Loucy (cell line): Measurements from ENCODE around the gene AFF1.

ENCODE experiments used
- CTCF ChIP-seq: fragments of 200-600 bp; sonication (generic); conservative IDR thresholded peaks from 2 replicates; pipeline ENCODE4 v1.5.1; 2014; ENCODE audit warnings: mild to moderate bottlenecking, antibody characterized with exemption, low read length
- EZH2phosphoT487 ChIP-seq: fragments of 200-600 bp; IDR thresholded peaks from 2 replicates; pipeline ENCODE4 v1.6.1; 2018; ENCODE audit warnings: antibody characterized with exemption, mild to moderate bottlenecking, moderate library complexity, borderline replicate concordance

DNA sequence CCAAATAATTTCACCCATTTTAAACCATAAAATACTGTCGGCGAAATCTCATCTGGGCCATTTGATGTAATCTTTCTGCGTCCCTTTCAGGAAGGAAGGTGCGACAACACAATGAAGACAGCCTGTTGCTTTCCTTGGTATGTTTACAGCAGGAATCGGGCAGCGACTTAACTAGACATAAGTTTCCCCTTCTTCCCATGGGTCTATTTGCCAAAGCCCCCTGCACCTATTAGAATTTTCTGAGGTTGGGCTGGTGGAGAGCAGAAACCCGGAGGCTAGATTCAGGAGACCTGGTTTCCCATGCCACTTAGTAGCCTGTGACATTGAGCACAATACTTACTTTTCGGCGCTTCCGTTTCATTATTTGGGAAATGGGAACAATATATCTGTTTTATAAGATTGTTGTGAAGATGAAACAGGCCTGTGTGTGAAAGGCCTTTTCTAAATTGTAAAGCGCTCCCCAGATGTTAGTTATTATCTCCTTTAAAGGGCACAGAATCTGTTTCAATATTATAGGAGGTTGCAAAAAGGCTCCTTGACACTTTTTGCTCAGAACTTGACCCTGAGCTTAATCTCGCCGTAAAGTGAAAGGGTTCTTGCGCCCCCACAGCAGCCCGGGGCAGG lies 552 bp upstream of the AFF1 start:
- TF ChIP-seq CTCF (no peak), EZH2phosphoT487 (no peak)
